HK-2 (cell line): ENCODE measurements around the gene SLFN12.
A peak's percentile ranks its signal among the peaks of the same experiment; 100 is the strongest.
"Not testable (repeated sequence)": the region's sequence is repeated elsewhere in the genome, so short reads cannot be mapped to it uniquely, and the experiment has no call there.

Source experiments
- DNase-seq: peaks from one replicate; pipeline ENCODE4 v3.0.0-alpha.2; 2018; ENCODE audit not compliant: unreplicated experiment

SLFN12 gene

DNA sequence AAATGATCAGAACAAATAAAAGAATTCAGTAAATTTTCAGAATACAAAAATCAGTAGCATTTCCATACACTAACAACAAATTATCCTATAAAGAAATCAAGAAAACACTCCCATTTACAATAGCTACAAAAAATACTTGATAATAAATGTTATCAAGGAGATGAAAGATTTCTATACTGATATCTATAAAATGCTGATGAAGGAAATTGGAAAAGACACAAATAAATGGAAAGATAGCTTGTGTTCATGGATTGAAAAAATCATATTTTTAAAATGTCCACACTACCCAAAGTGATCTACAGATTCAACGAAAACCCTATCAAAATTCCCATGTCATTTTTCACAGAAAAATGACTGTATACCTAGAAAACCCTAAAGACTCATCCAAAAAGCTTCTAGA lies 18.1 kb downstream of the SLFN12 start:
- DNase-seq = no peak

DNA sequence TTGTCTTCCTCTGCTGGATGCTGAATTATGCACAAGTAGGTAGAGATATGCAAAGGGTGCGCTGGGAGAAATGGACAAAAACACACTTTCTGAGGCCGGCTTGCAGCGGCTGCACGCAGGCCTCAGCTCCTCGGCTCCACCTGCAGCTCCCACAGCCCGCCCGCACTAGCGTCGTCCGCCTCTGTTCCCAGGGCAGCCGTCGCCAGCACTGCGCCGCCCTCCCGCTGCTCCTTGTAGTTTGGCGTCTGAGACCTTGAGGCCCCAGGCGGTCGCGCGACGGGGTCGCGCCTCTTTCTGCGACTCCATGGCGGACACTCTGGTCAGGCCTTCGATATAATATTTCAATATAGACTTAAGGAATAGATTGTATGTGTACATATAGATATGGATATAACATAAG lies 24.8 kb downstream of the SLFN12 start:
- DNase-seq = no peak

DNA sequence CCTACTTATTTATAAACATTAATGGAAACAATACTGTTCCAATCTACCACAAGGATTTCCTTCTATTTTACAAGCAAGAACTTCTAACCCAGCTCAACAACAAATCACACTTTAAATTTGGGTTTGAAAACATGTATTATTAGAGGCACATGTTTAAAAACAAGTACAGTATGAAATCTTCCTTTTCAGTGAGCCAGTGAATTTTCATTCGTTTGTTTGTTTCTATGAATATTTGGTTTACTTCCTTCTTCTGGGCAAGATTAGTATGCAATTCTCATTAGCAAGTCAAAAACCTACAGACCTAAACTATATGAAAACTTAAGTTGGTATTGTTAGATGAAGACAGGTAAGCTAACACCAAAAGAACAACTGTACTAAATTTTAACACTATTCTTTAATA lies 25.7 kb downstream of the SLFN12 start:
- no peak for DNase-seq

DNA sequence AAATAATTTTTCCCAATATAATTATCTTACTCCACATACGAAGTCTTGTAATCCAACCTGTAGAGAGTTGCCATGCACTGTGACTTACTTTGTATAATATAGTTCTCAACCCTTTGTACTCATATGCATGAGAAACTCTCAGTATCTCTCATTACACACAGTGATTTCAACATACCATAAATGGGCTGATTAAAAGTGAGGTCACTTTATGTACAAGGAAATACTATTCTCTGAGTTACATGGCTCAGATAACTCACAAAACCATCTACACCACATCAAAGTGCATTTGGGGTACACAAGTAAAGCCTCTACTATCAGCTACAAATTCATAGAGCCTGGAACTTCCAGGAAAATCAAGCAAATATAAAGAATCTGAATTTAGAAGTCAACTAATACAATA lies 27.9 kb downstream of the SLFN12 start:
- DNase-seq = no peak

DNA sequence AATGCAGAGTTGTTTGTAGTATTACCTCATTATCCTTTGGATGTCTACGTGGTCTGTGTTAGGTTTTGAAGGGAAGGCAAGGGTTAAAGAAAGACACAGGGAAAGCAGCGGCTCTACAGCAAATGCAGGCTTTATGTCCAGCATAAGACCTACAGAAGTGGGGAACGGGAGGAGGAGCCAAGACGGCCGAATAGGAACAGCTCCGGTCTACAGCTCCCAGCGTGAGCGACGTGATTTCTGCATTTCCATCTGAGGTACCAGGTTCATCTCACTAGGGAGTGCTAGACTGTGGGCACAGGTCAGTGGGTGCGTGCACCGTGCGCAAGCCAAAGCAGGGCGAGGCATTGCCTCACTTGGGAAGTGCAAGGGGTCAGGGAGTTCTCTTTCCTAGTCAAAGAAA lies 38.5 kb downstream of the SLFN12 start:
- DNase-seq = not testable (repeated sequence)

DNA sequence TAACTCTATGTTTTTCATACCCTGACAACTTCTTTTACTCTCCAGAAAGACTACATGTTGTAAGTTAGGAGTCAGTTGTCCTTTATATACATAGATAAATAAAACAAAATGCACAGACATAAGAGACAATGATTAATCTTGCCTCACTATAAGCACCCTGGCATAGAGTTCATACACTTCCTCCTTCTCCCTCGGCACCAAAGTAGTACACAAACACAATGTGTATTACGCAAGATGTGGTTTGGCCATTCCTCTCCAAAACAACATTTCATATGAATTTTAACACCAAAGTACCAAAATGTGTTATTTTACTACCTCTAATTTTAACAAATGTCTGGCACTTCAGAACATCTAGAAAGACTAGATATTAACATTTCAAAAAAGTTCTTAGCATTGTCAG lies 41.6 kb downstream of the SLFN12 start:
- no peak for DNase-seq

DNA sequence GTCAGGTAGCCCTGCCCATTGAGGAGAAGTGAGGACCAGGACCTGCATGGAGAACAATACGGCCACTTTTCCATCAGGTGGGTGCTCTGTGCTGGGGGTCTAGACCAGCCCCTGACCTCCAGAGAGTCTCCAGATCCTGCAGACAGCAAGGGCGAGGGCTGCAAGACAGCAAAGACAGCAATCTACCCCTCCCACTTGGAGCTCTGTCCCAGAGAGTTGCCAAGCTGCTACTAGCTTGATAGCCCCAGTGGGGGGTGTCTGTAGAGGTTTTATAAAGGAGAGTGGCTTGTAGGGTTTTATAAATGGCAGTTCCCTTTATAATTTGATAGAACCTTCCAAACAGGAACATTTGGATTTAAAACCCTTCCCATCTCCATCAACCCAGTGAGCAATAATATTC lies 42.1 kb downstream of the SLFN12 start:
- DNase-seq = no peak

DNA sequence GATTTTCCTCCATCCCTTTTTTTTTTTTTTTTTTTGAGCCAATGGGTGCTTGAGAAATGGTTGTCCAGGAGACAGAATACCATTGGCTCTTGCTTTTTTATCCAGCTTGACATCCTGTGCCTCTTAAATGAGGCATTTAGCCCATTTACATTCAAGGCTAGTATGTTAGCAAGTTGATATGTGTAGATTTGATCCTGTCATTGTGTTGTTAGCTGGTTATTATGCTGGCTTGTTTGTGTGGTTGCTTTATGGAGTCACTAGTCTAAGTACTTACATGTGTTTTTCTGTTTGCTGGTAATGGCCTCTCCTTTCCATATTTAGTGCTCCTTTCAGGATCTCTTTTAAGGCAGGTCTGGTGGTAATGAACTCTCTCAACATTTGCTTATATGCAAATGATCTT lies 44.8 kb downstream of the SLFN12 start:
- DNase-seq = no peak

DNA sequence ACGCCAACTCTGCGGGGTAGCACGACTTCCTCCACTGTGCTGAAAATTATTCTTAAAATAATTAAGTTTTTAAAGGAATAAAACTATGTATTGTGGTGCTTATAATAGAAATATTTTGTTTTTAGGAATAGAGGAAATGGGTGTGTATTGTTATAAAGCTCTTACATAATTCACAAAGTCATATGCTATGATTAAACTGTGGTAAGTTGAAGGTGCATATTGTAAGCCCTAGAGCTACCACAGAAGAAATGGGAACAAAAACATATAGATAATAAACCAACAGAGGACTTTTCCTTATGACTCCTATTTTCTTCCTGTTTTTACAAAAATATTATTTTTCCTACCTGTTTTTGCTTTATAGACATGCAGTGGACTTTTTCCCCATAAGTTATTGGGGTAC lies 54.6 kb downstream of the SLFN12 start:
- no peak for DNase-seq

DNA sequence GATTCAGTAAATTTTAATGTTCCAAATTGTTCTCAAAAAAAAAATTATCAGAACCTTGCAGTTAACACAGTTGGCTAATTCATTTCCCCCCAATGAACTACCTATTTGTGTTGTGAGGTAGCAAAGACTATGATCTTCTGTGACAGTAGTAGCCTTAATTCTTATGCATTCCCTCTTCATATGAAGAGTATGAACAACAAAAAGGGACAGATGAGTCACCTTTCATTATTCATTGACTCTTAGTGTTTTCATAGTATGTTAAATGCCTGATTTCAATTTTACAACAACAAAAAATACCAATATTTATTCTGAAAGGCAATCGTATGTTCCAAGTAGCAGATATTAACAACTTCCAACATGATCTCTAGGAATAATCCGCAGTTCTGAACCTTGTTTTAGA lies 55.2 kb downstream of the SLFN12 start:
- DNase-seq = no peak

DNA sequence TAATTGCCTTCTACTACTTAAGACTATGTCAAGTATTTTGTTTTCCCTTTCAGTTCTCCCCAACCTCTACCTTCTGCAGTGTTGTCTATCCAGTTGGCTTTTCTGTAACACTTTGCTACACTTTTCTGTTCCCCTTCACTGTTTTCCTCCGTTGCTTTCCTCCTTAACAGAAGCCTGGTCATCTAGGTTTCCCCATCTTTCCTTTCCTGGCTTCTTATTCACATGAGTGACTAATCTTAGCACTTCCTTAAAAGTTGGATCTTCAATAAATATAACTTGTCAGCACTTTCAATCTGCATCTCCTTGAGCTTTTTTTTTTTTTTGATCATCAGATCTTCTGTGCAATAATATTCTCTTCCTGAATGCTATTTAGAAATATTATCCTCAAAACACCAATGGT lies 56.1 kb downstream of the SLFN12 start:
- DNase-seq = no peak

DNA sequence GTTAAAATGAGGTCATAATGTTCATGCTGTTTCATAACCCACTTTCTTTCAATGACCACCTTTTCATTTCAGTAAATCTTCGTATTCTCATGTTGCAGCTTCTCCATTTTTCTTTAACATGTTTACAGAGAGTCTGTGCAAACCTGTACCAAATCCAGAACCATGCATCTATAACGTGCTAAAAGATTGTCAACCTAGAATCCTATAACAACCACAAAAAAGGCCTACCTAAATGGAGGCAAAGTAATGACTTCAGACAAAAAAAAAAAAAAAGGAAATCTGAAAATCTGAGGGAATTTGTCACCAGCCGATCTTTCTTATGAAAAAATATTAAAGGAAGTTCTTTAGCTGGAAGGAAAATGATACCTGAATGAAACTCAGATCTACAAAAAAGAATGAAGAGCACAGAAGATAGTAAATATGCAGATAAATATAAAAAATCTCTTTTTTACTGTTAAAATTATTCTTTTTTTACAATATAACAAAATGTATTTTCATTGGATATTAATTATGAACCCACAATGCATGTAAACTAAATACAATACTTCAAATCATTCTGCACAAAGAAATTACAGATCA lies 57.4 kb downstream of the SLFN12 start:
- no peak for DNase-seq

DNA sequence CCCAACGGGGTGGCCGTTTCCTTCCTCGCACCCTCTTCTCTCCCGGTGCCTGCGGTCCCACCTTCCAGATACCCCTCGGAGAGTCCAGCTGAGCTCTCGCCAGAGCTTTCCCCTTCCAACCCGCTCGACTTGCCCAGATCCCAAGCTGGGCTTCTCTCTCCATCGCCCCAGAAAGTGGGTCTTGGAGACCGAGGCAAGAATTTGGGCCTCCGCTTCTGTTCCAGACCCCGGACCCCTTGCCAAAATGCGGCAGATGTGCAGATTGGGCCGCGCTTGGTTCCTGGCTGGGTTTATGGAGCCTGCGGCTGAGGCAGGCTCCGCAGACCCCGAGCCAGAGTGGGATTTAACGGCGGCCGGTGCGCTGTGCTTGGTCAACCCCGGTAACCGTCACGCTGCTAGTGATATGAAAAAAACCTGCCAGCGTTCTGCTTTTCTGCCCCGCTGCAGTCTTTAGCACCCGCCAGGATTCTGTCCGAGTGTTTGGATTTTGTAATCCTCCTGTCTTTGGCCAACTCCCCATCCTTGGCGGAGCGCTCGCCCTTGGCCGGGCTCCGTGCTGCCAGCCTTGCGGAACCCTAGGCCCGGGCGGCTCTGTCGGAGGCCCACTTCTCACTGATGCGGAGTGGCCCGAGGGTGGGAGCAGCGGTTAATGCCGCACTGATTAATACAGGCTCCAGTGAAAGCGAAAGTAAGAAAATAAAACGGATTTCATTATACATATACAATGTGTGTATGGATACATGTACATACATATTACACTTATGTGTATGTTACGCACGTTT lies 58.1 kb downstream of the SLFN12 start:
- peak; percentile 8 for DNase-seq

DNA sequence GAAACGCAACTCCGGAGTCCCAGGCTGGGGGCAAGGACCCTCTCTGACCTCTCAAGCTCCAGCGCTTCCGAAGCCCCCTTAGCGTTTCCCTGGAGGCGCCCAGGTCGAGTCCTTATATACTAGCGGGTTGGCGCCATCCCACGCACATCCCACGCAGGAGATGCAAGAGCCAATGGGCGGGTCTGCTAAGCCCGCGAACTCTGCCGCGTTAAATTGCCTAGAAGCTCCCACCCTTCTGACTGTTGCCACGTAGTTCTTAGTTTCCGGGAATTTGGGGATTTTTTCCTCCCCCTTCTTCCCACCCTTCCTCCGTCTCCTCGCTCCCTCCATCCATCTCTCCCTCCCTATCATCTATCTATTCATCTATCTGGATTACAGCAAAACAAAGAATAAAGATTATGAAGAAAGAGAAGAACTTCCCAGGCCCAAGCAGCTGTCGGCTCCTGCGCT lies 58.7 kb downstream of the SLFN12 start, which contains the start of gene SLFN11:
Gene SLFN11, minus strand, starts transcription at position 88 of the 450 bp plus-strand sequence. CDS start 9,814 bp downstream, outside the sequence.
- no peak for DNase-seq

DNA sequence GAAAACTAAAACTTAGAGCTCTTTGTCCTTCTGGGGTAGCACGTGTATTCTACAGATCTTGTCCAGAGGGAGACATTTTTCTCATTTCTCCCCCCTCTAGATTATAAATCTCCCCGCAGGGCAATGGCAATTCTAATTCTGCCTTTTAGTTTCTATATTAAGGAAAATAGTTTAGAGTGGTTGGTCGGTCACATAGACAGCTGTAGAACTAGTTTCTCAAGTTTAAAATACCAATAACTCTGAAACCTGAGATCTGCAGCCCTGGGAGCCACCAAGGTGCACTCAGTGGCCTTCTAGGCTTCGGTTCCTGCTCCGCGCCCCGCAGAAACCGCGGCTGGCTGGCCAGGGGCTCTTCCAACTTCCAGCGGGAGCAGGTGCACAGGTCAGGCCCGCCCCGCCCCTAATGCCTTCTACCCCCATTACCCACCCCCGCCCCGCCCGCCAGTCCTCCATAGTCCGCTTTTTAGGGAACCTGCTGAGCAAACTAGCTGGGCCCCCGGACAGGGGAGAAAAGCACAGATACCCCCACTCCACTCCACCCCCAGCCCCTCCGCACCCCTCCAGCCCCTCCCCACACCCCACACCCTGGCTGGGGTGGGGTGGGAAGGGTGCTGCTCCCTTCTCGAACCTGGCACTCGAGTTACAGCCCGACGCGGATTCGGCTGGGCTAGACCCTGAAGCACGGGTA lies 59.3 kb downstream of the SLFN12 start:
- DNase-seq = no peak

DNA sequence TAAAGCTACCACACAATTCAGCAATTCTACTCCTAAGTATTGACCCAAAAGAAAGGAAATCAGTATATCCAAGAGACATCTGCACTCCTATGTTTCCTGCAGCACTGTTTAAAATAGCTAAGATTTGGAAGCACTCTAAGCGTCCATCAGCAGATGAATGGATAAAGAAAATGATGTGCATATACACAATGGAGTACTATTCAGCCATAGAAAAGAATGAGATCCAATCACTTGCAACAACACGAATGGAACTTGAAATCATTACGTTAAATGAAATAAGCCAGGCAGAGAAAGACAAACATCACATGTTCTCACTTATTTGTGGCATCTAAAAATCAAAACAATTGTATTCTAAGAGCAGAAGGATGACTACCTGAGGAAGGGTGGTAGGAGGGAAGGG lies 60.4 kb downstream of the SLFN12 start:
- DNase-seq = no peak

DNA sequence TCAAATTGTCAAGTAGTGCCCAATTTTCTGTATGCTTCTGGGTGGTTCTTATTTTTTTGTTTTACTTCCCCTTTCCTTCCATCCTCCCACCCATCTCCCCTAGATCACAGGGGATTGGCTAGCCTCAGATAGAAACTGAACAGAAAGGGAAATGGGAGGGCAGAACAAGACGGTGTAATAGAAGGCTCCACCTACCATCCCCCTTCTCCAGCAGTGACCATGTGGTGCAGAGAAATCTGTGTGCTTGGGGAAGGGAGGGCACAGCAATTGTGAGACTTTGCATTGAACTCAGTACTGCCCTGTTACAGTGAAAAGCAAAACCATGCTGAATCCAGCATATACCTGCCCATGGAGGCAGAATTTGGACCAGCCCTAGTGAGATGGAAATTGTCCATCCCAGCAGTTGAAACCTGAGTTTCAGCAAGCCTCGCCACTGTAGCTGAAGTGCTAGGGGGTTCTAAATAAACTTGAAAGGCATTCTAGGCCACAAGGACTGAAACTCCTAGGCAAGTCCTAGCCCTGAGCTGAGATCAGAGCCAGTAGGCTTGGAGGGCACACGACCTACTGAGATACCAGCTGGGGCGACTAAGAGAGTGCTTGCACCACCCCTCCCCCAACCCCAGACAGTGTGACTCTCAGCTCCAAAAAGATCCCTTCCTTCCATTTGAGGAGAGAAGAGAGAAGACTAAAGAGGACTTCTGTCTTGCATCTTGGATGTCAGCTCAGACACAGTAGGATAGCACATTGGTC lies 64.0 kb downstream of the SLFN12 start:
- DNase-seq = no peak

DNA sequence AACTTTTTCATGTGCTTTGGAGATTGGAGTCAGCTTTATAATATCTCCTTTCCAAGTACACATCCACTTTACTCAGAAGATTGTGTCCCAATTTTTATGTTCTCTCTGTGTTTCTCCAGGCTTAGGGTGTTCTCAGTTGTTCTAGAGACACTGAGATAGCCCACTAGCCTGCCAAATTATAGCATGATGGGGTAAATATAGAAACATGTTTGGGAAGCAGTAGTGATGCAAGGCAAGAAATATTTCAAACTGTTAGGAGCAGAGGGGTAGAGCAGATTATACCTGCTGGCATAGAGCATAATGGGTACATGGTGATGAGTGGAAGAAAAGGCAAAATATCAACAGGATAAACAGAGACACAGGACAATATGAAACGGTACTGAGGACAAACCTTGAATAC lies 71.3 kb downstream of the SLFN12 start:
- DNase-seq = no peak
